ENCODE results near the gene ZNF24.

GRCh38 chr18:35334821-35335220 lies 9.4 kb downstream of the ZNF24 start:
- no peak for TF ChIP-seq CTCF (IDR thresholded peaks at IDR 0.05 in 4 of 5, conservative IDR thresholded peaks at IDR 0.05 in 1 of 5)
- TF ChIP-seq POLR2A (IDR thresholded peaks at IDR 0.05) = no peak
